ENCODE measurements around the gene IZUMO1. TPM values are rescaled to one million over a fixed set of nuclear protein-coding genes. Genes with fewer than 3 reads are reported as not detected.
"Not testable (repeated sequence)": the region's sequence is repeated elsewhere in the genome, so short reads cannot be mapped to it uniquely, and the experiment has no call there.

Gene IZUMO1
- total and polyA plus RNA-seq, 2 of the 4 experiments (the other 2 are of a cell fraction), result not detected

GRCh38 chr19:48793271-48793670 lies 46.6 kb upstream of the IZUMO1 start:
- no peak overlapping the region for H3K4me2 ChIP-seq (ENCODE audit: low read depth, low read length)
- dilution Hi-C loops (cut with HindIII; ENCODE audit: low sequenced_read_pairs, unreplicated experiment) (no loop called here), in situ Hi-C loops (cut with MboI; ENCODE audit: low sequenced_read_pairs) (loop anchor here (5.0 kb wide), 2 partner anchors 44 to 179 kb away; partner anchors contain the start of gene HSD17B14), intact Hi-C loops (cut with micrococcal nuclease) (no loop called here)
- no peaks in the 10 kb centered on the region for H3K79me1 ChIP-seq (ENCODE audit: low read depth in 1 of 2, low read length in 2 of 2)
- H4K20me1 ChIP-seq (ENCODE audit: insufficient read depth, low read length), result 0 out of 2 replicates have a peak, but pooled peaks cover 2% of the 10 kb centered on the region
- H3K4me3 ChIP-seq (ENCODE audit: insufficient read depth, low read depth, low read length), result no peak overlapping the region
- TF ChIP-seq CEBPB (IDR thresholded peaks at IDR 0.05; ENCODE audit: low read depth, low read length) (no peak), MAZ (IDR thresholded peaks at IDR 0.05; ENCODE audit: borderline replicate concordance, low read depth, low read length) (no peak), MXI1 (IDR thresholded peaks at IDR 0.05; ENCODE audit: borderline replicate concordance, low read depth, low read length) (no peak), RCOR1 (IDR thresholded peaks at IDR 0.05; ENCODE audit: insufficient replicate concordance, low read length) (no peak), RAD21 (IDR thresholded peaks at IDR 0.05; ENCODE audit: low read length) (no peak), CTCF (conservative IDR thresholded peaks at IDR 0.05; ENCODE audit: low read depth, low read length) (no peak), FOS (IDR thresholded peaks at IDR 0.05; ENCODE audit: low read depth, low read length) (no peak)
- H2AFZ ChIP-seq (replicated peaks; ENCODE audit: low read length, poor library complexity), result no peak overlapping the region
- no peaks in the 10 kb centered on the region for H3K9me3 ChIP-seq (ENCODE audit: control insufficient read depth, insufficient read depth, low read length)
- no peaks in the 10 kb centered on the region for H3K36me3 ChIP-seq (ENCODE audit: control insufficient read depth, insufficient read depth, low read length)
- H4K8ac ChIP-seq (ENCODE audit: low read depth in 2 of 2, low read length in 2 of 2), result no peak overlapping the region
- no peak overlapping the region for H3K4ac ChIP-seq (ENCODE audit: low read depth, low read length)
- H3K4me1 ChIP-seq (ENCODE audit: control insufficient read depth, insufficient read depth, low read length), result peaks cover 3% of the 10 kb centered on the region; the same call in 1 of the 2 replicates
- no peak overlapping the region for H2BK5ac ChIP-seq (ENCODE audit: low read depth, low read length, poor library complexity, severe bottlenecking)
- H2AK5ac ChIP-seq (ENCODE audit: low read depth, low read length), result no peak overlapping the region
- CTCF ChIA-PET, result interaction anchor here (0.5 kb wide), 1 partner anchor 137 kb away, joined by 5 read pairs; no protein-coding TSS in a partner anchor
- DNase-seq (no peak), ATAC-seq (ENCODE audit: low read depth) (no peak)
- no peaks in the 10 kb centered on the region for H3K27me3 ChIP-seq (ENCODE audit: control insufficient read depth, insufficient read depth, low read length)
- peak overlapping the region; percentile 14 for H2AK9ac ChIP-seq (replicated peaks; ENCODE audit: low read depth, low read length, poor library complexity)
- POLR2A ChIA-PET (ENCODE audit: unreplicated experiment), result no interaction called here
- no peak overlapping the region for H4K5ac ChIP-seq (ENCODE audit: low read depth, low read length)
- no peak overlapping the region for H3K14ac ChIP-seq (replicated peaks; ENCODE audit: low read depth, low read length)
- H3K23ac ChIP-seq (ENCODE audit: low read depth, low read length), result no peak overlapping the region
- BruUV-seq (replicated peaks), result no TSS peak
- no peak overlapping the region for H3K18ac ChIP-seq (ENCODE audit: low read depth, low read length)
- H3K9ac ChIP-seq (ENCODE audit: low read depth, low read length), result no peak overlapping the region
- no peak overlapping the region for H2BK20ac ChIP-seq (ENCODE audit: low read depth, low read length)
- no peaks in the 10 kb centered on the region for H3K9me1 ChIP-seq (ENCODE audit: insufficient read depth, low read length)
- no peak overlapping the region for H4K91ac ChIP-seq (ENCODE audit: insufficient read depth, low read depth, low read length)
- 79% methylated on average over 4 of the region's 8 CpGs; no CpG with 5 or more reads in 1 of the 2 experiments for WGBS, 2 experiments (ENCODE audit: extremely low coverage in 2 of 2, insufficient read length in 1 of 2)
- no peak overlapping the region for H2BK120ac ChIP-seq (ENCODE audit: low read depth, low read length)
- no peak overlapping the region for H3K27ac ChIP-seq (ENCODE audit: insufficient read depth, low read length)
- H3K56ac ChIP-seq (ENCODE audit: extremely low read depth, insufficient read depth, low read length), result no peak overlapping the region
- H2BK15ac ChIP-seq (ENCODE audit: low read depth, low read length), result no peak overlapping the region

- H2AK9ac ChIP-seq (replicated peaks; ENCODE audit: low read depth, low read length, poor library complexity); H3K4me2 ChIP-seq (ENCODE audit: low read depth, low read length); H3K56ac ChIP-seq (ENCODE audit: extremely low read depth, insufficient read depth, low read length); dilution Hi-C loops (cut with HindIII; ENCODE audit: low sequenced_read_pairs, unreplicated experiment); H4K8ac ChIP-seq (ENCODE audit: low read depth in 2 of 2, low read length in 2 of 2); H2AK5ac ChIP-seq (ENCODE audit: low read depth, low read length); H3K4me1 ChIP-seq (ENCODE audit: control insufficient read depth, insufficient read depth, low read length); H3K23ac ChIP-seq (ENCODE audit: low read depth, low read length); in situ Hi-C loops (cut with MboI; ENCODE audit: low sequenced_read_pairs); H4K91ac ChIP-seq (ENCODE audit: insufficient read depth, low read depth, low read length); H2BK20ac ChIP-seq (ENCODE audit: low read depth, low read length); ATAC-seq (ENCODE audit: low read depth); H2AFZ ChIP-seq (replicated peaks; ENCODE audit: low read length, poor library complexity); H4K5ac ChIP-seq (ENCODE audit: low read depth, low read length); H3K79me1 ChIP-seq (ENCODE audit: low read depth in 1 of 2, low read length in 2 of 2); H4K20me1 ChIP-seq (ENCODE audit: insufficient read depth, low read length); H3K18ac ChIP-seq (ENCODE audit: low read depth, low read length); H2BK15ac ChIP-seq (ENCODE audit: low read depth, low read length); H3K4me3 ChIP-seq (ENCODE audit: insufficient read depth, low read depth, low read length); H2BK5ac ChIP-seq (ENCODE audit: low read depth, low read length, poor library complexity, severe bottlenecking); H3K9ac ChIP-seq (ENCODE audit: low read depth, low read length); H3K27ac ChIP-seq (ENCODE audit: insufficient read depth, low read length); POLR2A ChIA-PET (ENCODE audit: unreplicated experiment); H3K14ac ChIP-seq (replicated peaks; ENCODE audit: low read depth, low read length); H3K27me3 ChIP-seq (ENCODE audit: control insufficient read depth, insufficient read depth, low read length); H3K9me1 ChIP-seq (ENCODE audit: insufficient read depth, low read length); H2BK120ac ChIP-seq (ENCODE audit: low read depth, low read length); H3K36me3 ChIP-seq (ENCODE audit: control insufficient read depth, insufficient read depth, low read length); H3K4ac ChIP-seq (ENCODE audit: low read depth, low read length); DNase-seq; H3K9me3 ChIP-seq (ENCODE audit: control insufficient read depth, insufficient read depth, low read length); BruUV-seq (replicated peaks): not testable (repeated sequence)
- WGBS, 2 experiments (ENCODE audit: extremely low coverage in 2 of 2, insufficient read length in 1 of 2), result 47% methylated on average over 4 of the region's 9 CpGs; no CpG with 5 or more reads in 1 of the 2 experiments
- CTCF ChIA-PET, result interaction anchor here (0.9 to 1.9 kb wide), 7 partner anchors 10 to 193 kb away, joined by 3 to 5 read pairs (median 3); partner anchors contain the start of gene HSD17B14
- intact Hi-C loops (cut with micrococcal nuclease), result loop anchor here (10.0 kb wide), 1 partner anchor 437 kb away; no protein-coding TSS in a partner anchor
Measured at GRCh38 chr19:48787331-48787730, 40.6 kb upstream of the IZUMO1 start.
